Fibroblast of skin of abdomen (primary cell): ENCODE data around the gene SSTR4.
A peak's percentile ranks its signal among the peaks of the same experiment; 100 is the strongest.

Experiments
- DNase-seq: peaks from one replicate; pipeline ENCODE4 v3.0.0-alpha.2; 2013

Gene SSTR4

GRCh38 chr20:23046431-23046830 is 11.3 kb downstream of the SSTR4 start:
- no peak for DNase-seq

- no peak for DNase-seq
Measured at GRCh38 chr20:23047001-23047737, 12.1 kb downstream of the SSTR4 start.

- DNase-seq: no peak
Measured at GRCh38 chr20:23047738-23048214, 12.7 kb downstream of the SSTR4 start.

- peak; percentile 22 for DNase-seq
Measured at GRCh38 chr20:23048283-23049200, 13.4 kb downstream of the SSTR4 start.

- peak; percentile 29 for DNase-seq
Measured at GRCh38 chr20:23049201-23050075, 14.3 kb downstream of the SSTR4 start, which contains the start of gene THBD. THBD (minus strand) TSS chr20:23049672; CDS start chr20:23049504, 168 bp downstream.

GRCh38 chr20:23050076-23050838 is 15.1 kb downstream of the SSTR4 start:
- DNase-seq: no peak

GRCh38 chr20:23050847-23051627 is 15.9 kb downstream of the SSTR4 start:
- DNase-seq: peak; percentile 84

- DNase-seq: no peak
Measured at GRCh38 chr20:23052904-23053303, 17.8 kb downstream of the SSTR4 start.

- DNase-seq: no peak
Measured at GRCh38 chr20:23058240-23058639, 23.1 kb downstream of the SSTR4 start.

GRCh38 chr20:23059001-23059400 is 23.9 kb downstream of the SSTR4 start:
- DNase-seq: no peak

GRCh38 chr20:23059846-23060245 is 24.7 kb downstream of the SSTR4 start:
- DNase-seq: no peak

GRCh38 chr20:23060629-23061028 is 25.5 kb downstream of the SSTR4 start:
- no peak for DNase-seq

GRCh38 chr20:23061262-23061661 is 26.1 kb downstream of the SSTR4 start:
- DNase-seq: no peak

GRCh38 chr20:23061734-23062561 is 26.8 kb downstream of the SSTR4 start:
- DNase-seq: peak; percentile 80

- no peak for DNase-seq
Measured at GRCh38 chr20:23062632-23063031, 27.5 kb downstream of the SSTR4 start.

GRCh38 chr20:23063168-23063567 is 28.1 kb downstream of the SSTR4 start:
- DNase-seq: no peak

- DNase-seq: no peak
Measured at GRCh38 chr20:23063581-23063980, 28.5 kb downstream of the SSTR4 start.

GRCh38 chr20:23065266-23066201 is 30.4 kb downstream of the SSTR4 start:
- DNase-seq: no peak

- DNase-seq: no peak
Measured at GRCh38 chr20:23066772-23067171, 31.7 kb downstream of the SSTR4 start.
